ENCODE results near the gene CNDP2.

DNA sequence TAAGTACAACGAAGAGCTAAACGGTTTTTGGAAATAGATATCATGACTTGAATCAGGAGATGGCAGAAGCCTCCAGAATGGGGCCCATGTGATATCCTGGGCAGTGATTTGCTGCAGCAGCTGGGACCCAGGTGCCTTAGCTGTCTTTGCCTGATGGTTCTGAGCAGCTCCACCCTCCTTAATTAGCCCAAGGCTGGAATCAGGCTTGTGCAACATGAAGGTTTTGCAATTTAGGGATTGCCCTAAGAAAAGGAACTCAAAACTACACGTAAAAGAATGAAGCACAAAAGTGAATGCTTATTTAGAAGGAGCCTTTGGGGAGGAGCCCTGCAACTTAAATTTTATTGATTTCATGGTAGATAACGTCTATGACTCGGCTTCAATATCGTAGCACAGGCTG is 17.3 kb upstream of the CNDP2 start:
- TF ChIP-seq YY1 (IDR thresholded peaks at IDR 0.05; ENCODE audit: insufficient read depth, insufficient read length): no peak
- no peak for TF ChIP-seq ZNF274 (IDR thresholded peaks at IDR 0.05; ENCODE audit: low read depth, low read length)
